ENCODE data around the gene MAML2.

Gene MAML2

GRCh38 chr11:96384156-96384555, 41.2 kb upstream of the MAML2 start:
- H3K4me3 ChIP-seq (ENCODE audit: low read length): no peak overlapping the region
- DNase-seq (ENCODE audit: low read depth): no peak

GRCh38 chr11:96376796-96377195, 33.8 kb upstream of the MAML2 start:
- no peak overlapping the region for H3K4me3 ChIP-seq (ENCODE audit: low read length)
- no peak for DNase-seq (ENCODE audit: low read depth)
- TF ChIP-seq CTCF (conservative IDR thresholded peaks at IDR 0.05; ENCODE audit: low read length): no peak

More at GRCh38 chr11:96384156-96384555, 41.2 kb upstream of the MAML2 start:
- no peak for TF ChIP-seq CTCF (conservative IDR thresholded peaks at IDR 0.05; ENCODE audit: low read length)

GRCh38 chr11:96373826-96374225, 30.8 kb upstream of the MAML2 start:
- no peak overlapping the region for H3K4me3 ChIP-seq (ENCODE audit: low read length)
- DNase-seq (ENCODE audit: low read depth): no peak
- no peak for TF ChIP-seq CTCF (conservative IDR thresholded peaks at IDR 0.05; ENCODE audit: low read length)

GRCh38 chr11:96367342-96367741, 24.3 kb upstream of the MAML2 start:
- TF ChIP-seq CTCF (conservative IDR thresholded peaks at IDR 0.05; ENCODE audit: low read length): no peak
- no peak overlapping the region for H3K4me3 ChIP-seq (ENCODE audit: low read length)
- no peak for DNase-seq (ENCODE audit: low read depth)

- DNase-seq (ENCODE audit: low read depth): no peak
- TF ChIP-seq CTCF (conservative IDR thresholded peaks at IDR 0.05; ENCODE audit: low read length): no peak
- H3K4me3 ChIP-seq (ENCODE audit: low read length): no peak overlapping the region
Measured at GRCh38 chr11:96366024-96366423, 23.0 kb upstream of the MAML2 start.

- no peak overlapping the region for H3K4me3 ChIP-seq (ENCODE audit: low read length)
Measured at GRCh38 chr11:96365493-96365892, 22.5 kb upstream of the MAML2 start.

GRCh38 chr11:96361778-96362177, 18.8 kb upstream of the MAML2 start:
- TF ChIP-seq CTCF (conservative IDR thresholded peaks at IDR 0.05; ENCODE audit: low read length): no peak

More at GRCh38 chr11:96365493-96365892, 22.5 kb upstream of the MAML2 start:
- no peak for TF ChIP-seq CTCF (conservative IDR thresholded peaks at IDR 0.05; ENCODE audit: low read length)
- DNase-seq (ENCODE audit: low read depth): no peak

More at GRCh38 chr11:96361778-96362177, 18.8 kb upstream of the MAML2 start:
- DNase-seq (ENCODE audit: low read depth): no peak
- H3K4me3 ChIP-seq (ENCODE audit: low read length): no peak overlapping the region

All from AG10803 (cell line).